ENCODE results near the gene TENM3.

GRCh38 chr4:182695009-182695408 is 451.8 kb downstream of the TENM3 start:
- TF ChIP-seq CTCF (IDR thresholded peaks at IDR 0.05): no peak
- no peak for TF ChIP-seq POLR2A (IDR thresholded peaks at IDR 0.05)

All from lower leg skin (tissue), 3 donors.